Osteoblast (primary cell): ENCODE results near the gene DPPA5. TPM values are rescaled to one million over a fixed set of nuclear protein-coding genes. Genes with fewer than 3 reads are reported as not detected.

Experiments
- DNase-seq: peaks from one replicate; pipeline ENCODE4 v3.0.0; 2011; ENCODE audit warnings: low spot score, mixed read lengths; ENCODE audit not compliant: insufficient read length; ENCODE audit errors: missing footprints
- H2AFZ ChIP-seq: 2 replicates; pipeline ENCODE4 v1.6.0; 2011; ENCODE audit warnings: mild to moderate bottlenecking, low read length
- H3K27ac ChIP-seq: 2 replicates; pipeline ENCODE4 v1.5.1; 2011; ENCODE audit warnings: mild to moderate bottlenecking, low read depth, low read length, moderate library complexity
- H3K27me3 ChIP-seq: 2 replicates; pipeline ENCODE4 v1.6.0; 2012; ENCODE audit warnings: mild to moderate bottlenecking, control low read depth, inconsistent platforms, low read length, moderate library complexity; ENCODE audit not compliant: insufficient read depth
- H3K36me3 ChIP-seq: 2 replicates; pipeline ENCODE4 v1.5.1; 2011; ENCODE audit warnings: mild to moderate bottlenecking, low read length, control low read depth, moderate library complexity; ENCODE audit not compliant: insufficient read depth
- H3K4me1 ChIP-seq: 2 replicates; pipeline ENCODE4 v1.5.1; 2011; ENCODE audit warnings: mild to moderate bottlenecking, low read length, control low read depth, moderate library complexity; ENCODE audit not compliant: insufficient read depth
- H3K4me2 ChIP-seq: 2 replicates; pipeline ENCODE4 v1.6.0; 2011; ENCODE audit warnings: mild to moderate bottlenecking, low read length; ENCODE audit not compliant: insufficient read depth
- H3K4me3 ChIP-seq: fragments of 200-600 bp; sonication (generic); 3 replicates; pipeline ENCODE4 v1.5.1; 2012; ENCODE audit warnings: mild to moderate bottlenecking, low read length, inconsistent platforms; ENCODE audit not compliant: insufficient read depth
- H3K79me2 ChIP-seq: 2 replicates; pipeline ENCODE4 v1.6.0; 2012; ENCODE audit warnings: mild to moderate bottlenecking, low read length, control low read depth, inconsistent platforms; ENCODE audit not compliant: insufficient read depth
- H3K9me3 ChIP-seq: 2 replicates; pipeline ENCODE4 v1.5.1; 2011; ENCODE audit warnings: low read depth, low read length, control low read depth
- H4K20me1 ChIP-seq: 2 replicates; pipeline ENCODE4 v1.6.0; 2012; ENCODE audit warnings: mild to moderate bottlenecking, low read length, control low read depth; ENCODE audit not compliant: insufficient read depth
- total RNA-seq: library from RNA; depleted of rRNA; stranded (reverse); fragments of >200 nt; gene quantifications from 2 replicates; pipeline ENCODE4 v1.2.3, GENCODE V29; 2012
- TF ChIP-seq, protein P1 (sequence below): IDR thresholded peaks from 2 replicates; pipeline ENCODE4 v1.5.1; 2011; ENCODE audit warnings: mild to moderate bottlenecking, low read depth, low read length, moderate library complexity; ENCODE audit errors: extremely low read depth

The DPPA5 gene
- total RNA-seq, 1 donor = not detected

DNA sequence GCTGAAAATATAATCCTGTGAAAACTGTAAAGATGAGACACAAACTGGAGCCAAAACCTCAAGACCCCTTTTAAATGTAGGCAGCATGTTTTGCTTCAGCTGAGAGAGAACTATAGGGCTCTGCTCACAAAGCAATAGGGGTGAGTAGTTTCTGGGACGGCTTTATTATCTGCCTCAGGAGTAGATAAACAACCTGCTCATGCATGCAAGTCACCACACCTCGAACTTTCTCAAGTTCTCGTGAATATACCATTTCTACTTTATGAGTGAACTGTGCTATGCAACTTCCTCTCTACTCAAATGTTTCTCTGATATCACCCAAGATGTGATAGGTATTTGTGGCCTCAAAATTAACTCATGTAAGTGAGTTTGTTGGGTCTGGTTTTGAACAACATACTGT, 23.1 kb upstream of the DPPA5 start:
- no peak for DNase-seq
- no peaks in the 10 kb centered on the region for H3K36me3 ChIP-seq
- H3K4me2 ChIP-seq = no peak overlapping the region
- no peaks in the 10 kb centered on the region for H3K27me3 ChIP-seq
- H3K9me3 ChIP-seq = peaks cover 3% of the 10 kb centered on the region
- H3K27ac ChIP-seq = no peak overlapping the region
- H4K20me1 ChIP-seq = no peaks in the 10 kb centered on the region
- H2AFZ ChIP-seq = no peak overlapping the region
- H3K4me3 ChIP-seq = no peak overlapping the region
- H3K79me2 ChIP-seq = no peaks in the 10 kb centered on the region
- TF ChIP-seq, protein P1, sequence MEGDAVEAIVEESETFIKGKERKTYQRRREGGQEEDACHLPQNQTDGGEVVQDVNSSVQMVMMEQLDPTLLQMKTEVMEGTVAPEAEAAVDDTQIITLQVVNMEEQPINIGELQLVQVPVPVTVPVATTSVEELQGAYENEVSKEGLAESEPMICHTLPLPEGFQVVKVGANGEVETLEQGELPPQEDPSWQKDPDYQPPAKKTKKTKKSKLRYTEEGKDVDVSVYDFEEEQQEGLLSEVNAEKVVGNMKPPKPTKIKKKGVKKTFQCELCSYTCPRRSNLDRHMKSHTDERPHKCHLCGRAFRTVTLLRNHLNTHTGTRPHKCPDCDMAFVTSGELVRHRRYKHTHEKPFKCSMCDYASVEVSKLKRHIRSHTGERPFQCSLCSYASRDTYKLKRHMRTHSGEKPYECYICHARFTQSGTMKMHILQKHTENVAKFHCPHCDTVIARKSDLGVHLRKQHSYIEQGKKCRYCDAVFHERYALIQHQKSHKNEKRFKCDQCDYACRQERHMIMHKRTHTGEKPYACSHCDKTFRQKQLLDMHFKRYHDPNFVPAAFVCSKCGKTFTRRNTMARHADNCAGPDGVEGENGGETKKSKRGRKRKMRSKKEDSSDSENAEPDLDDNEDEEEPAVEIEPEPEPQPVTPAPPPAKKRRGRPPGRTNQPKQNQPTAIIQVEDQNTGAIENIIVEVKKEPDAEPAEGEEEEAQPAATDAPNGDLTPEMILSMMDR = no peak
- H3K4me1 ChIP-seq = no peaks in the 10 kb centered on the region

DNA sequence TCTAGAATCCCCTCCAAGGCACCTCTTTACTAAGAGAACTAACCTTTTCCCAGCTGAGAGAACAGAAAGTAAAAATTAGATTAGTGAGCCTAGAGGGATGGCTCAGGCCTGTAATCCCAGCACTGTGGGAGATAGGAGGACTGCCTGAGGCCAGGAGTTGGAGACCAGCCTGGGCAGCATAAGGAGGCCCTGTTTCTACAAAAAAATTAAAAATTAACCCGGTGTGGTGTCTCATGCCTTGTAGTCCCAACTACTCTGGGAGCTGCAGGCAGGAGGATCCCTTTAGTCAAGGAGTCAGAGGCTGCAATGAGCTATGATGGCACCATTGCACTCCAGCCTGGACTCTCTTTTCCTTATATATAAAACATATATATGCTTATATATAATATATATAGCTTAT, 21.1 kb upstream of the DPPA5 start:
- TF ChIP-seq, protein P1 = no peak
- Histone ChIP-seq H3K4me3 (no peak overlapping the region), H3K4me1 (no peaks in the 10 kb centered on the region), H3K4me2 (no peak overlapping the region), H4K20me1 (no peaks in the 10 kb centered on the region), H2AFZ (no peak overlapping the region), H3K9me3 (peaks cover 5% of the 10 kb centered on the region), H3K36me3 (no peaks in the 10 kb centered on the region), H3K27ac (no peak overlapping the region), H3K79me2 (no peaks in the 10 kb centered on the region), H3K27me3 (no peaks in the 10 kb centered on the region)
- no peak for DNase-seq

DNA sequence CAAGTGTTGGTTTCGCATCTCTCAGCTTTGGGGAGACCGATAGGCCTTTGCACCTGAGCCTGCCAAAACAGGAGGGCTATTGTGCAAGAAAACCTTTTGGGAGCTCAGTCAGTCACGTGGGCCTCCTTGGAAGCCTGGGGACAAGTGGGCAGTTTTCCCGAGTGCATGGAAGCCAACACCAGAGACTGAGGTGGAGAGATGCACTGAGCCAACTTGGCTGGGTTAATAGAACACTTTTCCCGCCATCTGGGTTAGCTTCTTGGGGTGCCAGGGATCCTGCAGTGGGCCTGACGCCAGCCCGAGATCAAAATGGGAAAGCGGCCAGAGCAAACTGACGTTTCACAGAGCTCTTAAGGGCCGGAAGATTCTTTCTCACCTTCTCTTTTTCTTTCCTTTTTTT, 18.4 kb upstream of the DPPA5 start:
- H2AFZ ChIP-seq = no peak overlapping the region
- peaks cover 5% of the 10 kb centered on the region for H3K9me3 ChIP-seq
- no peaks in the 10 kb centered on the region for H3K27me3 ChIP-seq
- H3K4me3 ChIP-seq = no peak overlapping the region
- TF ChIP-seq, protein P1 = no peak
- no peak overlapping the region for H3K27ac ChIP-seq
- H3K79me2 ChIP-seq = no peaks in the 10 kb centered on the region
- no peaks in the 10 kb centered on the region for H3K36me3 ChIP-seq
- H3K4me2 ChIP-seq = no peak overlapping the region
- no peaks in the 10 kb centered on the region for H3K4me1 ChIP-seq
- no peaks in the 10 kb centered on the region for H4K20me1 ChIP-seq
- no peak for DNase-seq

DNA sequence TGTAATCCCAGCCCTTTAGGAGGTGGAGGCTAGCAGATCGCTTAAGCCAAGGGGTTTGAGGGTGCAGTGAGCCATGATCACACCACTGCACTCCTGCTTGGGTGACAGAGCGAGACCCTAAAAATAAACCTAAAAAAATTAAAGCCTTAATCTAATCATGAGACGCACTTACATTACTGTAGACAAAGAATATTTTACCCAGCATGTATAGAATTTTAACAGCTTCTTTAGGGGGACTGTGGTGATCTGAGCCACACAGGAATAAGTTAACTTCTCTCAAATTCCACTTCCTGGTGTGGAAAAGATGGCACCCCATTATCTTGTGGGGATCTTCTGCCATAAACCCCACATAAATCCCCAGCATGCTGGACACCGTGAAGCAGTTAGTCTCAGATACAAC, 17.9 kb upstream of the DPPA5 start:
- no peak overlapping the region for H3K4me2 ChIP-seq
- no peaks in the 10 kb centered on the region for H3K36me3 ChIP-seq
- no peak overlapping the region for H2AFZ ChIP-seq
- no peaks in the 10 kb centered on the region for H4K20me1 ChIP-seq
- H3K79me2 ChIP-seq = no peaks in the 10 kb centered on the region
- no peak overlapping the region for H3K4me3 ChIP-seq
- DNase-seq = no peak
- H3K27ac ChIP-seq = no peak overlapping the region
- no peaks in the 10 kb centered on the region for H3K4me1 ChIP-seq
- no peaks in the 10 kb centered on the region for H3K27me3 ChIP-seq
- TF ChIP-seq, protein P1 = no peak
- peaks cover 5% of the 10 kb centered on the region for H3K9me3 ChIP-seq
